Left renal pelvis (tissue), 4 donors: ENCODE data around the gene AHI1. TPM values are rescaled to one million over a fixed set of nuclear protein-coding genes. Genes with fewer than 3 reads are reported as not detected.

ENCODE experiments used
- DNase-seq, 4 donors: peaks; one replicate each; pipeline ENCODE4 v3.0.0-alpha.2; 2013; ENCODE audit warnings: low read depth in 4 of 4, low spot score in 3 of 4
- polyA plus RNA-seq, 4 donors: library from polyadenylated mRNA; unstranded; fragments of 120-200 nt; gene quantifications; one replicate each; pipeline ENCODE4 v1.2.1, GENCODE V29; 2013; ENCODE audit not compliant: insufficient read length in 4 of 4

Gene AHI1
- 10 to 100 TPM; 35.3 to 81.7 (median 61.8) TPM for polyA plus RNA-seq

DNA sequence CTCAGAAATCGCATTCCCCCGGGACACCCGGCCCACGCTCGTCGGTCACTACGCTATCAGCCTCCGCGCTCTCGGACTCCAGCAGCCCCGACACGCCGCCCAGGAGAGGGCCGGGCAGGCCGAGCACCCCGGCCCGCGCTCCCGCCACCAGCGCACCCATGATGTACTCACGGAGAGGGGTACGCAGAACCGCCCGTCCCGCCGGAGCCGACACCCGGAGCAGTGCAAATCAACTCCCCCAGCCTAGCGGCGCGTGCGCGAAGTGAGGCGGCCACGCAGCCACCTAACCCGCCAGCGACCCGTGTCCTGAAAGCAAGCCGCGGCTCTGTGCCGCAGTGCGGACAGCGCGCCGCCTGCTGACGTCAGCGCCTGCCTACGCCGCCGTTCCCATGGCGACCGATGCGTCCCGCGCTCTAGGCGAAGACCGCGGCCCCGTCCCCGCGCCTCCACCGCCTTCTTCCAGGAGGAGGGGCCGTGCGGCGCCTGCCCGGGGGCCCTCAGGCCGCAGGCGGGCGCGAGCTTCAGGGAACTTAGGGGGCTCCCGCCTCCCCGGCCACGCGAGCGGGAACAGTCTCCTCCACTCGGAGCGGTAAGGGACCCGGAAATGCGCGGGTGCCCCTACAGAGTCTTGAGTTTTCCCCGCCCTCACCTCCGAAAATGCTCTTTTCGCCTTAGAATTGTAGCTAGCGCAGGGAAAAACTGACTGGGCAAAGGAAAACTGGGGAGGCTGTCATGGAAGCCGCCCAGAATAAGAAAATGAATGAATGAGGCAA, at the start of gene AHI1:
Gene AHI1 (minus strand): TSS at position 329 of the 773 bp plus-strand sequence. CDS start 5,503 bp downstream, outside the sequence.
- peak; percentile 84 to 87 (median 86) for DNase-seq

DNA sequence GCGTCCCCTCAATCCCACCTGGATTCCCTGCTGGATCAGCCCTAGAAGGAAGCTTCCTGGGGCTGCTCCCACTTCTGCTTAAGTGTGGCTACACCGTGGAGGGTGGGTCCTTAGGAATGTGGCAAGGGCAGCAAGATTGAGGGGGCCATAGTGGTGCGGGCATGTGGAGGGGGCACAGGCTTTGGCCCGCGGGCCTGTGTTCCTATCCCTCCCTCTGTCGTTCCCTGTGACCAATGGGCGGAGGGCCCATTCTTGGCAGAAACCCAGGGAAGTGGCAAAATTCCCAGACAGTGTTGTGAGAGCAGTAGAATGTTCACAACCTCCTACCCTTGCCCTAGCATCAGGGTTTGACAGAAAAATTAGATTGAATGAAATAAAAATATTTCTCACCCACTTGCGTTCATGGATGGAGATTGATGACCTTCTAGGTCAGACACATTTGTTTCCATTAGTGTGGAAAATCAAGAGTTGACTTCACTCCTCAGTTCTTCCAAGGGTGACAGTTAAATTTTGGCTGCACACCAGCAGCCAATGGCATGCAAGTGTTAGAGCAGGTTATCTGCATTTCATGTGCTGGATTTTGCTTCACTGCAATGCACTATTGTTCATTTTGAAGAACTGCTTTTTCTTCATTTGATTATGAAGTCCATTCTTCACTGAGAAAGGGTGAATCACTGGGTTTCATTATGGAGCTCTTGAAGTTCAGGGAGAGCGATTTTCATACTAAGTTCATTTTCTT, 49.3 kb upstream of the AHI1 start:
- no peak for DNase-seq

DNA sequence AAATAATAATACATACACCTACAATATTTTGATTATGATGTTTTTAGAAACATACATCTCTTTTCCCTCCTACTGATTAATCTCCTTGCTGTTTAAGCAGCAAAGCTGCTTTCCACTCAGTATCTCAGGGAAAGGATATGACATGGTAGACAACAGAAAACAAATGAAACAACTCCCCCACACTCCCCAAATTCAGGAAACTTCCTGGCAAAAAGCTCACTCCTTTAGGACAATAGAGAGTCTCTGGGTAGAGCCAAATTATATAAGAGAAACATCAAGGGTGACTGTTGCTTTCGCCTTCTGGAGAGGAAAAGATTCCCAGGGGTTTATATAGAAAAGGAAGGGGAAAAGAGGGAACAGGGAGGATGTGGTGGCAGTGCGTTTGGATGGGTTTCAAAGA, 48.7 kb upstream of the AHI1 start:
- no peak for DNase-seq

DNA sequence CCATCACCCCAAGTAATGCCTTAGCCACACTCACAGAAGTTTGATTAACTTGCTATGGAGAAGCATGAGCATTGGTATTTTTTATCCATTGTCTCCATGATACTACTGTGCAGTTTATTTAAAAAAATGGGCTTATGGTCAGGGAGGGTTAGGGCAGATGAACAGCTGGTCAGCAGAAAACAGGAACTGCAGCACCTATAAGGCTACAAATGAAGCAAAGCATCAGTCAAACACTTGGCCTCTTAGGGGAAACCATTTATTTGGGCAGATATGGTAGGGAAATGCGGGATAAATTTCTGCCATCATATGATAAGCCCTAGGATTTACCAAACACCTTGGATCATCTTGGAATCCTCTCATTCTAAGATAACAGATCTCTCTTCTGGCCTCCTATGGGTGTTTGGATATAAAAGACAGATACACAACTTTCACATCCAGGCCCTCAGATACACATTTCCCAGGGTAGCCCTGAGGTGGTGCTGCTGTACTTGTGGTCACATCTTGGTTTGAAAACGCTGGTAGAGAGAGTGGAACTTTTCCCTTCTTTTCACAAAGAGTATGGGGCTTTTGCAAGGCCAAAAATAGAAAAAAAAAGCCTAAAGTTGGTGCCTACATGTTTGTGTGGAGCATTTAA, 42.8 kb upstream of the AHI1 start:
- no peak for DNase-seq

DNA sequence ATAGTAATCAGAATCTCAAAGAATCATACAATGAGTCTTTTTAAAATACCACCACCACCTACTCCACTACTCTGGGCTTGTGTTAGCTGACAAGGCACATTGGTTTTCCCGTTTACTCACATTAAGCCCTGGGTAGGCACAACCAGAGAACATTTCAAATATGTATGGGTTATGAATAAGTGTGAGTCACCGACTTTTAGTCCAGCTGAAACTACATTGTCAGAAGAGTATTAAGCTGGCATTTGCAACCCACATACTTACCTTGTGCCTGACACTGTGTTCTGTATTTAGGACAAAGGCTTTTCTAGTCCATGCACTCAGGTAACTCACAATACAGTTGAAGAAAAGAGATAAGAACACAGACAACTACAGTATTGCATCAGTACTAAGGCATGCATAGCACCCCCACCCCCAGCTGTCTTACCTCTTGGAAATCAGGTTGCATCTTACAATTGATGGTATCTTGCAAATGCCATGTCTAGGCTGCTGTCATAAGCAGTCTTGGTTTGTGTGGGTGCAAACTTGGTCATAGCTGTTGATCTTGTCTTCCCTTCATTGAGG, 40.3 kb upstream of the AHI1 start:
- no peak for DNase-seq

DNA sequence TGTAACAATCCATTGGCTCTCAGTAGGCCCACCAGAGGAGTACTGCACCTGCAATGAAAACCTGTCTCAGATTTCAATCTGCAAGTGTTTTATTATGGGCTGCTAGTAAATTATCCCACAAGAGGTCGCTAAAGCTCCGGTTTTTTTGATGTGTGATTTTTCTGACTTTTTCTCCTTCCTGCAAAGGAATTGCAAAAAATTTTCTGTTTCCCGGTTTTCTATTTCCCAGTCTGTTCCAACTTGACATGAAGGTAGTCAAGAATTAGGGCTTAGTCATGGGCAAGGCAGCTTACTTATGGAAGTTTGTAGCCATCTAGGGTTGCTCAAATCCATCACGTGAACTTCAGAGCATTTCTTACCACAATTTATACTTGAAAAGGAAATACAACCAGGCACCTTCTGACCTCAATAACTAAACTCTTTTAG, 38.5 kb upstream of the AHI1 start:
- DNase-seq = peak; percentile 19 to 46 (median 40)

DNA sequence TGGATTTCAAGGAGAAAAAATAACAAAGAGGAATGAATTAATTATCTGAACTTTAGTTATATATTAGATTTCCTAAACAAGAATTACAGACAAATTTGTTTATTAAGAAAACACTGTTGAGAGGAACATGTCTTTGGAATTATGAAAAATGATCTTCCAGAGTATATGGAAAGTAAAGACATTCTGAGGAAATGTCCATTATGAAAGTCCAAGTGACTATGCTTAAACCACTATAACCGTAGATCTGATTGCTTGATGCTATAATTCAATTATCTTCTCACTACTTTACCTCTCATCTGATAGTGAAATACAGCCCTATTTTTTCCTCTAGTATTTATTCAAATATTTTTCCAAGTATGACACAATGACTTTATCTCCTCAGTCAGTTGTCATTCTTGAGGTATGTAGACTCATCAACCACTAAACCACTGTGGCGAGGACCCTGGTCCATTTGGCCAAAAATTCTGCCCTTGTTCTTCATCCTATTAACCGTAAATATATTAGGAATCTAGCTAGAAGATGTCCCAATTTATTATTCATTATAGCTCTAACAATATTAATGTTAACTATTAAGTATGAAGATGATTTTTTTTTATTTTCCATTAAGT, 37.3 kb upstream of the AHI1 start:
- DNase-seq = no peak

DNA sequence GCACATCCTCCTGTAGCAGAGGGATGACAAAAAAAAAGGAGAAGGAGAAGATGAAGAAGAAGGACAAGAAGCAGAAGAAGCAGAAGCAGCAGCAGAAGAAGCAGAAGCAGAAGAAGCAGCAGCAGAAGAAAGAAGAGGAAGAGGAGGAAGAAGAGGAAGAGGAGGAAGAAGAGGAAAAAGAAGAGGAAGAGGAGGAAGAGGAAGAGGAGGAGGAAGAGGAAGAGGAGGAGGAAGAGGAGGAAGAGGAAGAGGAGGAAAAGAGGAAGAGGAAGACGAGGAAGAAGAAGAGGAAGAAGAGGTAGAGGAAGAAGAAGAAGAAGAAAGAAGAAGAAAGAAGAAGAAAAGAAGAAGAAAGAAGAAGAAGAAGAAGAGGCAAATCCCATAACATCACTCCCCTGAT, 35.0 kb upstream of the AHI1 start:
- no peak for DNase-seq

DNA sequence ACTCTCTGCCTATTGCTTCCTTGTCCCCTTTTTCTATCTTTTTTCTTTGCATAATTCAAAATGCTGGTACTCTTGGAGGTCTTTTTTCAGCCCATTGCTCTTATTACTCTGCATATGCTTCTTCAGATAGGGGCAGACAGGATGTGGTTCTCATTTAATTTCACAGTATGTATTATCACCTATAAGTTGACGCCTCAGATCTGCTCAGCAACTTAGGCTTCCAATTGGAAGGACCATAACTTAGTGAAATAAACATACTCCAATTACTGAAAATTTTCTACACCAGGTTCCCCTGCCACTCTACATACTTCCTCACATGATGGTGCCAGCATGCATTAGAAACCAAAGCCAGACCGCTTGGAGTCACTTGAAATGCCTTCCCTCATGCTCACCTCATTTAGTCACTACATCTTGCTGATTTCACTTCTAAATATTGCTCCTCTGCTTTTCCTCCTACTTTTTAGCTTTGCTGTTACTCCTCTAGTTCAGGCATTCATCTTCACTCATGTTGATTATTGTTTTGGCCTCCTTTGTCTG, 34.5 kb upstream of the AHI1 start:
- DNase-seq = no peak

DNA sequence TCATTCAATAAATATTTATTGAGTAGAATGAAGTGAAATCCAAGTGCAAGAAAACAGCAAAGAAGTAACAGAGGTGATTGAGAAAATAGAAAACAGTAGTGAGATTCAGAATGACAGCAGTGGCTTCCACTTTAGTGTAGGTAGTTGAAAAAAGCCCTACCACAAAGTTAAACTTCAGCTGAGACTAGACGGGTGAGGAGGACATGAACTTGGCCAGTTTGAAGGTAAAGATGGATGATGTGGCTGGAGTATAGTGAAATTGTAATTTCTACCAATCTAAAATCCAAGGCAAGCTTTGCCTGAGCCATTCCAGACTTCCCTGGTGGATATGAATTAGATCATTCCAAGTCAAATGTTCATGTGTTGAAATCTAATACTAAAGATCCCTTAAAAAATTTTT, 32.6 kb upstream of the AHI1 start:
- no peak for DNase-seq

DNA sequence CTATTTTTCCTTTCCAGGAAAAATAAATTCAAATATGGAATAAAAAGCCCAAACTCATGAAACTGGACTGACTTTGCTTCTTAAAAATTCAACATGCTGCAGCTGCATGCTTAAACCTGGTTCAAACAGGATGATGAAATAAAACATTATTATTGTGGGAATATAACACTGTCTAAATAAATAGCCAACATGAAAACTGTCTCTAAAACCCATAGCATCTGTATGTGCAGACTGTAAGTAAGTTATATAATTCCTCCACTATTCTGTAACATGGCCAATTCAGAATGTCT, 30.4 kb upstream of the AHI1 start:
- DNase-seq = no peak

DNA sequence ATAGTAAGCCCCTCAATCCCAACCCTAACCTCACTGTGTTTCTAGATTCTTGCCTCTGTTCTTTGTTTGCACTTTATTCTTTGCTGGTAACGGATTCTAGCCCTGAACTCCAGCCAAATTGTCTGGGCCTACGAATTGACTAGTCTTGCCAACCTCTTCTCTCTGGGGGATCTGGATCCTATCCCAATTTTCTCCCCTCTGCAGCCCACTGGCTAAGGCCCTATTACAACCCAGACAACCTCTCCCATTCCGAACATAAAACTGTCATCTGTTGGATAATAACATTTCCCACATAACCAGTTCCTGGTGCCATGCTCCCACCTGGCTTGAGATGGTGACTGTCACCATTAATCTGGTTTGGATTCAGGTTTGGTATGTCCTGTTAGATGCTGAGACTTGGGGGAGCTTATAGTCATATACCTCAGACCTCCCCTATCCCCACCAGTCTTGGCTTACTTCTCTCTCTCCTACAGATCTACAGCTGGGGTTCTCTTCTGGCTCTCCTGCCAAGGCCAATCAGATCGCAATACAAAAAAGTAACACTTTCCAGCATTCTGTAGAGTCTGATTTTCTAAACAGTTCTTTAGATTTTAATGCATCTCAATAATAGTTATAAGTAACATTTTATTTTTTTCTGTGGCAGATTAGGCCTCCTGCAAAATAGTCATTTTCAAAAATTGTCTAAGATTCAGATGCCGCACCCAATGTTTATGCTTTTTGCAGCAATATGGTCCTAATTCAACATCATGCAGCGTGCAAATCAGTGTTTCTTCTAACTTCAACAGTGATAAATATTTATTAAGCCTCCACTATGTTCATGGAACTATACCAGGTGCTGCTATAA, 29.8 kb upstream of the AHI1 start:
- no peak for DNase-seq

DNA sequence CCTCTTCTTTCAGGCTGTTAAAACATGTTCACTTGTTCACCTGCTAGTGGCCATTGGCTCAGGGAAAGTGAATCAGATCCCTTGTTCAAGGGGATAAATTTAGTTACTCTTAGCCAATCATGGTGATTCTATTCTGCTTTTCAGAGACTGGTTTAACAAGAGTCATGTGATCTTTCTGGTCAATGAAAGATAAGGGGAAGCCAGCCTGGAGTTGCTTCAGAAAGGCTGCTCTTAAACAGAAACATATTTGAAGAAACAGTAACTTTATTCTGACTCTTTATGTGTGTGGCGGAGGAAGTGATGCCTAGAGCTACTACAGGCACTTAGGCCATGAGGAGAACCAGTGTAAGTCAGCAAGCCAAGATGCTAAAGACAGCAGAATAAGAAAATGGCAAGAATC, 28.1 kb upstream of the AHI1 start:
- no peak for DNase-seq

DNA sequence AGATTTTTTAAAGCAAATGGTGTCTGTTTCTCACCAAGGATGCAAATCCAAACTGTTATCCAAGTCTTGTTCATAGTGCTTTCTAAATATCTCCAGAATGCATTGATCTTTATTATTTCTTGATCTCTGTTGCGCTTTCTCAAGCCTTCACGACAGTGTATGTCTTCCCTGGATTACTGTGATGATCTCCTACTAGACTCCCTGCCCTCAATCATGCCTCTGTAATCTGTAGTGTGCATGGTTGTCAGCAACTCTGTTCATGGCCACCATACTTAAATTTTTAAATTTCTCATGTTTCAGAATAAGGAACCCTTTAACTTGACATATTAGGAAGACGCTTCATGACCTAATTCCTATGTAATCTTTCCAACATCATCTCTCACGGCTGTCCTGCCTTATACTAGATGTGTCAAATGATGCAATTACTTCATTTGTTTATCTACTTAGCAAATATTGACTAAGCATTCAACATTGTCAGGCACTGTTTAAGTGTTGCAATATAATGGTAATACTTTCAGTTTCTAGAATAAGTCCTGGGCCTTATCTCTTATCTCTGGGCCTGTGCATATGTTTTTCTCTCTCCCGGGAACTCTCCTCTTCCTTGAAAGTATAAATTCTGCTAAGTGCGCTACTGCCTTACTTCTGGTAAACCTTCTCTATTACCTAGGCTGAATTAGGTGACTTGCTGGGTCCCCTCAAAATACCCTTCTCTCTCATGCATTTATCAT, 25.6 kb upstream of the AHI1 start:
- DNase-seq = no peak

DNA sequence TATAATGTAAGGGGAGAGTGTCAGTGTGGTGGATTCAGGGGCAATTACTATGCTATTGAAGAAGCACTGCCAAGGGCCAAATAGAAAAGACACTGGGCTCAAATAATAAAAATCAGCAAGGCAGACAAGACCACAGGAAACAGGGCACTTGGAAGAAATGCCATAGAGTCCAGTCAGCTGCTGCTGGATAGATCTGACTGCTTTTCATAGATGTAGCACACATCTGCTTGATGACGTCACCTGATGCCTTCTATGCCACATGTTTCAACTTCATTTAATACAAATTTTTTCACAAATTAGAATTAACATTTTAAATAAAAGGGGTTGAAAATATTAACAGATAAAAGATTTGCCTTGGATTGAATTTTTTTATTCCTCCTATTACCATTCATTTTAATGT, 23.9 kb upstream of the AHI1 start:
- DNase-seq = no peak

DNA sequence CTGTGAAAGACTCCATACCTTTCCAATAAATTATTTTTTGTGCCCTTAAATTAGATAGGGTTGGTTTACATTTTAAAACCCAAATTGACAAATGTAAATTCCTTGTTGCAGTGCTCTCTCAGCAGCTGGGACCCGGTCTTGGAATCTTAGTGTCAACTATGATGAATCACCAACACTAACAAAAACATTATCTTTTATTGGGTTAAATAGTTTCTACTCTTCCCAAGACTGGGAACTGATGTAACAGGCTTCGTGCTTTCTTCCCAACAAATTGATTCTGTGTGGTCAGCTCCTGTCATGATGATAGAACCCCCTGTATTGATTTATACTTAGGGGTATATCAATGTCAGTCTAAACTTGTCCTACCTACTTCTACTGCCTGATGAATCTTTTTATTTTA, 23.2 kb upstream of the AHI1 start:
- no peak for DNase-seq

DNA sequence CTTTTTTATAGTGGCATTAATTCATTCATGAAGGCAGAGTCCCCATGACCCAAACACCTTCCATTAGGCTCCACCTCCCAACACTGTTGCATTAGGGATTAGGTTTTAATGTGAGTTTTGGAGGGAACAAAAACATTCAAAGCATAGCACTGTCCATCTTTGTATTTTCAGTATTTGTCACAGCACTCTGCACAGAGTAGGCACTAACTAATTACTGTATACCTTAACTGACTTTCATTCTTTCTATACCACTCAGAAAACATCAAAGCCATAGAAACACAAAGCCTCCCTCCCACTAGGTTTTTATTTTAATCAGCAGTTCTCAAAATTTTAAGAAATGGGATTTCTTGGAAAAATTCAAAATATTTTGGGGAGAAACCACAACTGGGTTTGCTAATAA, 21.8 kb upstream of the AHI1 start:
- no peak for DNase-seq

DNA sequence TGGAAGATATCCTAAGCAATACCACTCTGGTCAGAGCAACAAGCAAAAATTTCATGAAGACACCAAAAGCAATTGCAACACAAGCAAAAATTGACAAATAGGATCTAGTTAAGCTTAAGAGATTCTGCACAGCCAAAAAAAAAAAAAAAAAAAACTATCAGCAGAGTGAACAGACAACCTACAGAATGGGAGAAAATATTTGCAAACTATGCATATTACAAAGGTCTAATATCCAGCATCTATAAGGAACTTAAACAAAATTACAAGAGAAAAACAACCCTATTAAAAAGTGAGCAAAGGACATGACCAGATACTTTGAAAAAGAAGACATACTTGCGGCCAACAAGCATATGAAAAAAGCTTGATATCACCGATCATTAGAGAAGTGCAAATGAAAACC, 20.0 kb upstream of the AHI1 start:
- no peak for DNase-seq

DNA sequence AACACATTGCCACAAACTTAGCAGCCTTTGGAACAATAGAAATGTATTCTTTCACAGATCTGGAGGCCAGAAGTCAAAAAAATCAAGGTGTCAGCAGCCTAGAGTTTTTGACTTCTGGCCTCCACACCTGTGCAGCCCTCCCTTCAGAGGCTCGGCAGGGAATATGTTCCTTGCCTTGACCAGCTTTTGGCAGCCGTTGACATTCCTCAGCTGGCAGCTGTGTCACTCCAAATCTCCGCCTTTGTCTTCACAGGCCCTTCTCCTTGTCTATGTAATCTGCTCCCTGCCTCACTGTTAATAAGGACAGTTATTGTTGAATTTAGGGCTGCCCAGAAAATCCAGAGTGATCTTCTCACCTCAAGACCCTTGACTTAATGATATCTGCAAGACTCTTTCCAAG, 17.2 kb upstream of the AHI1 start:
- DNase-seq = no peak
